Stimulated activated CD8-positive, alpha-beta memory T cell treated with anti-CD3 and anti-CD28 coated beads, Interleukin-7, amount 100 ng/mL, for 4 hours (primary cell): ENCODE measurements around the gene PDE11A.
A peak's percentile ranks its signal among the peaks of the same experiment; 100 is the strongest.
"Not testable (repeated sequence)": the region's sequence is repeated elsewhere in the genome, so short reads cannot be mapped to it uniquely, and the experiment has no call there.

Experiments
- DNase-seq, 2 donors: peaks; one replicate each; pipeline ENCODE4 v3.0.0-alpha.2; 2020; ENCODE audit warnings: low read depth in 2 of 2

The PDE11A gene

GRCh38 chr2:177817300-177817699 lies 255.3 kb downstream of the PDE11A start:
- DNase-seq, result no peak

- no peak for DNase-seq
These were observed 255.8 kb downstream of the PDE11A start for GRCh38 chr2:177816766-177817165.

DNA sequence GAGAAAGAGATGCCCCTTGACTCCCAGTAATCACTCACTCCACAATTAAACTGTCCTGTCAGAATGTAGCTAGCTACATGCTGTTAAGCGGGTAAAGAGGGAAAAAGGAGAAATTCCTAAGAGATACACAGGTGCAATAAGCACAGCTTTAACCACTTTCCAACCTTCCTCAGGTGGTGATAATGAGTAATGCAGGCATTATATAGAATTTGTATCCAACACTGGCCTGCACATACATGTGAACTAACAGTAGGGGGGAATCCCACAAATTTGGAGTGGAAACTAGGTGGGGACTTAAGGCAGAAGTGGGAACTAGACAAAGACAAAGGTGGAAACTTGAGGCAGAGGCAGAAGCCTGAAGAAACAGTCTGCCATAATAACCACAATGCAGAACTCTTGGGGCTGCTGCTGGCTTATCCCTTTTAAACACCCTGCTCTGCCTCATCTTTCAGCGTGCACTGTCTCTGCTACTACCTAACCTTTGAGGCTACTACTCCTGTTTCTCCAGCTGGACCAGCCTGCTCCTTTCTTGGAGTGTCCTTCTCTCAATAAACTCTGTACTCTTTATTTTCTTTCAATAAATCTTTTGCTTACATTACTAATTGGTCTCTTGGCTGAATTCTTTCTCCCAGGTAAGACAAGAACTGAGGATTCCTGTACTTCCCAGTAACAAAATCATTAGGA lies 259.7 kb downstream of the PDE11A start:
- DNase-seq, result no peak

GRCh38 chr2:177810906-177811305 lies 261.7 kb downstream of the PDE11A start:
- no peak for DNase-seq

DNA sequence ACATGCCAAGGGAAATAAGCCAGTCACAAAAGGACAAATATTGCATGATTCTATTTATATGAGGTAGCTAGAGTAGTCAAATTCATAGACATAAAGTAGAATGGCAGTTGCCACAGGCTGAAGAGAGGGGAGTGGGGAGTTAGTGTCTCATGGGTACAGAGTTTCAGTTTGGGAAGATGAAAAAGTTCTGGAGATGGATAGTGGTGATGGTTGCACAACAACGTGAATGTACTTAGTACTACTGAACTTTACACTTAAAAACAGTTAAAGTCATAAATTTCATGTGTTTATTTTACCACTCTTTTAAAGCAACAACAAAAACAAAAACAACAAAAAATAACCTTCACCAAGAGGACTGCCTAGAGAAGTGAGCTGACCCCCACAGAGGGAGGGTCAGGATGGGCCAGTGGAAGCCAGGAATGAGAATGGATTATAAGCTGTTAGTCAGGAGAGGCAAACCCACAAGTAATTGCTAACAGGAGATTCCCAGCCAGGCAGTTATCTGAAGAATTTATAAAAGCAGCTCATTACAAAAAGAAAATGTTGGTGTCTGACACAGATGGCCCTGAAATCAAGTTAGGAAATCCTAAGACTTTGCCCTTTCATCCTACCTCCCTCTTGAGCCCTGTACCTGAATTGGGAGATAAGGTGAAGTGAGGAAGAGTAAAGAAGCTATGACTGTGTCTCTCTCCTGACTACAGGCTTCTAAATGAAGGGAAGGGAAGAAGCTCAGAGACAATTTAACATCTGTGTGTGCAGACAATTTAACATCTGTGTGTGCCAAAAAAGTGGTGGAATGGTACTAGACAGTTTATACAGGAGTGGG lies 263.4 kb downstream of the PDE11A start:
- no peak for DNase-seq

DNA sequence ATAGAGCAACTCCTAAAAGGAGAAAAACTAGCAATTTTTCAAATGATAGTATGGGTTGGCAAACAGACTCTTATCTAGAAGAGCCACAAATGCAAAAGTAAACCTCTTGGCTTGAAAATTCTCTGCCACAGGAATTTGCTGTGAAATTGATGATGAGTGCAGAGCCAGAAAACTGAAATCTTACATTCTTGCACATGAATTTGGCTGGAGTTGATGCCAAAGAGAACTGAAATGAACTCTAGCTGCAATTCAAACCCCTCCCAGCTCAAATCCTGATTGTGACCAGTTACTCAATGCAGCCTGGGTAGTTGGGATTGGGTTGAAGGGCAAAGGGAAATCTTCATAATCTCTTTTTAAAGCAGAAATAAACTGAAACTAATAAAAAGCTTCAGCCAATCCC lies 266.6 kb downstream of the PDE11A start:
- DNase-seq, result no peak

- no peak for DNase-seq
These were observed 273.0 kb downstream of the PDE11A start for GRCh38 chr2:177799531-177799930.

DNA sequence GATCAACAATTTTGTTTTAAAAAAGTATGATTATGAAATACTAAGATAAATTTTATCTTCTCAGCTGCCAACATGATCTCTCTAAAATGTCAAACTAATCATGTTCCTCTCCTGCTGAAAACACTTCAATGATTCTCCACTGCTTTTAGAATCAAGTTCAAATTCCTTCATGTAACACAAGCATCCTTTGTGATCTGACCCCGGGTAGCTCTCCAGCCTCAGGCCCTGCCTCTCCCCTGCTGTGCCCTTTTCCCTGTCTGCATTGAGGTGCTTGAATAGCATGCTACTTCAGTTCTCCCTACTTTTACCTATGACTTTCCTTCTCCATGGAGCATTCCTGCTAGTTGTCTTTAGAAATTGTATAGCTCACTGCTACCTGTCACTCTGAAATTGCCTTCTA lies 274.8 kb downstream of the PDE11A start:
- no peak for DNase-seq

- DNase-seq, result no peak
These were observed 275.7 kb downstream of the PDE11A start for GRCh38 chr2:177796654-177797415.

DNA sequence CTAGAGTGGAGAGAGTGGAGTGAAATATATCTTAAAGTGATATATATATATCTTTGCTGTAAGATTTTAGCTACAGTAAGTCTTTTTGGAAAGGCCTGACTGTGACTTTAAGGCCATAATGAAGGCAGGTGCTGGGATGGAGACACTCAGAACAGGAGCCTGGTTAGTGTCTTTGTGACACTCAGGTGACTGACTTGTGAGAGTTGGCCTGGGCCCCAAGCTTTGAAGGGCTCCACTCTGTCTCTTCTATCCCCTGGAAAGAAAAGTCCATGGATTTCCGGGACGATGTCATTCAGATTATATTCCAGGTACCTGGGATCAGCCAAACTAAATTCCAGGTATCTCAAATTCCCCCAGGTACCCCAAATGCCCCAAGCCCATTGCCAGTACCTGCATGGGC lies 276.6 kb downstream of the PDE11A start:
- no peak for DNase-seq

DNA sequence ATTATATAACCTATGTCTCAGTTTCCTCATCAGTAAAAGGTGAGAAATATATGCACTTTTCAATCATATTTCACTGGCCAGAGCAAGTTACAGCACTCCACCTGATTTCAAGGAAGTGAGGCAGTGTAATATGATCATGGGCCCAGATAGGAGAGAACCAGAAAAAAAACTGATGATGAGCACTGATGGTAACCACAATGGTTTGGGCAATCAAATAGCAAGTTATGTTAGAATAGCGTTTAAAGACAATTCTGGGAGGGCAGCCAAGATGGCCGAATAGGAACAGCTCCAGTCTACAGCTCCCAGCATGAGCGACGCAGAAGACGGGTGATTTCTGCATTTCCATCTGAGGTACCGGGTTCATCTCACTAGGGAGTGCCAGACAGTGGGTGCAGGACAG lies 287.4 kb downstream of the PDE11A start:
- not testable (repeated sequence) for DNase-seq

DNA sequence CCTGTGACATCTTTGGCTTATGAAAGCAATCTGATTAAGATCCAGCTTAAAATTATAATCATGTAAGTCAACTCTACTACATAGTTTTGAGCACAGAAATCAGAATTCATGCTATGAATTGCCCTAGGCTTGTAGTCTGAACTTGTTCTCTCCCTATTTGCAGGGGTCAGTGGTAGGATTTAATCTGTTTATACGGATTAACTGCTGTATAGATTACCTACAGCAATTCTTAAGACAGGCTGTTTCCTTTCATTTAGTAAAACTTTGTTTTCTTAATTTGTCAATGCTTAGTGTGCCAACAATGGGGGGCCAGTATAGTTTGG lies 287.9 kb downstream of the PDE11A start:
- DNase-seq, result no peak

- no peak for DNase-seq
These were observed 288.5 kb downstream of the PDE11A start for GRCh38 chr2:177783835-177784744.

DNA sequence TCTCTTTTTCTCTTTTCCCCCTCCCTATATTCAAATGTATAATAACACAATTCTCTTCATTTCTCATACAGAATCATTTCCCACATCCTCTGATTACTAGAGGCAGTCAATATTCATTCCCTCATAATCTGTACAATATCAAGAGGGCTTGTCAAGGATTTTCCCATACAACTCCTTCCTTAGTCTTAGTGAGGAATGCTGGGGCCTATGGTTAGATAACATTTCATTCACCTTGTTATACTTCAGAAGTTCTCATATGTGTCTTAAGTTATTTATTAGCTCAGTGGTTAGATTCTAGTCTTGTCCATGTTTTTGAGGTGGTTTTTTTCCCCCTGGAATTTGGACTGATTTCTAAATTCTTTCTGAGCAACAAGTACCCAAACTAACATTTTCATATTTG lies 289.5 kb downstream of the PDE11A start:
- no peak for DNase-seq

DNA sequence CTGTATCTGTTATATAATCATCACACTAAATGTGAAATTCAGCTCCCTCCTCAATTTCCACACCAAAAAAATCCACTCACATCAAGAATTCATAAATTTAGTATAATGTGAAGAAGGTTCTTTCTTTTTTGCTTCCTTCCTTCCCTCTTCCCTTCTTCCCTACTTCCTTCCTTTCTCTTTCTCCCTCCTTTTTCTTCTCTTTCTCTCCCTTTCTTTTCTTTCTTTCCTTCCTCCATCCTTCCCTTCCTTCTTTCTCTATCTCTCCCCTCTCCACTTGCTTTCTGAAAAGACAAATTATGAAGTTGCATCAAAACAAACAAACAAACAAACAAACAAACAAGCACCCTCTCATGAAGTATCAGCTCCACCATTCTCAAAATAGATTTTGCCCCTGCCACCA lies 290.0 kb downstream of the PDE11A start:
- DNase-seq, result no peak

GRCh38 chr2:177778472-177778871 lies 294.1 kb downstream of the PDE11A start:
- no peak for DNase-seq

GRCh38 chr2:177772529-177772928 lies 300.0 kb downstream of the PDE11A start:
- no peak for DNase-seq

DNA sequence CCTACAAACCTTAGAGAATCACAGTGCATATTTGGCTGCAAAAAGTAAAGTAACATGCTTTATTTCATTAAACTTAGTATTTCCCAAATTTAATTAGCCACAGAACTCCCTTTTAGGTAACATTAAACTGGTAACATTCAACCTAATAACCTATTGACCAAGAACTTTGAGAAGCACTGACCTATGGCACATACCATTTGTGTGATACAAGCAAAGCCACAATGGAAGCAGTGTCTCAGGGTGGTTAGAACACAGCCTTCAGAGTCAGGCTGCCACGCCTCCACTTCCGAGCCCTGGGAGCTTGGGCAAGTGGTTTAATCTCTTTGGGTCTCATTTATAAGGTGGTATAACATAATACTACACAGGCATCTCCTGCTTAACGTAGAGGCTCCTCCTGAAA lies 301.4 kb downstream of the PDE11A start:
- no peak for DNase-seq

DNA sequence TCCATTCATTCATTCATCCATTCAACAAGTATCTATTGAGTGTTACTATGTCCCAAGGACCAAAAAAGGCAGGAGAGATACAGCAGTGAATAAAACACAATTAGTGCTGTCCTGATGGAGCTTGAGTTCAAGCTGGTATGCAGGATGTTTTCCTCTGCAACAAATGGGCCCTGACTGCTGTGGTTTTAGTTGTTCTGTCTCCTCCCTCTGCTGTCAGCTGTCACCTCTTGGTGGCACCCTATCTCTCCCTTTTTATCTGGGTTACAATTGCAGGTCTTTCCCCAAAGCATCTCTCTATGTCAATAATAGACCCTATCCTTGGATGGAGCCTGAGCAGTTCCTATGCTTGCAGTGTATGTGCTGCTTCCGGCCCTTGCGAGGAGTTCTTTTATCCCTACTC lies 304.8 kb downstream of the PDE11A start:
- DNase-seq, result no peak

DNA sequence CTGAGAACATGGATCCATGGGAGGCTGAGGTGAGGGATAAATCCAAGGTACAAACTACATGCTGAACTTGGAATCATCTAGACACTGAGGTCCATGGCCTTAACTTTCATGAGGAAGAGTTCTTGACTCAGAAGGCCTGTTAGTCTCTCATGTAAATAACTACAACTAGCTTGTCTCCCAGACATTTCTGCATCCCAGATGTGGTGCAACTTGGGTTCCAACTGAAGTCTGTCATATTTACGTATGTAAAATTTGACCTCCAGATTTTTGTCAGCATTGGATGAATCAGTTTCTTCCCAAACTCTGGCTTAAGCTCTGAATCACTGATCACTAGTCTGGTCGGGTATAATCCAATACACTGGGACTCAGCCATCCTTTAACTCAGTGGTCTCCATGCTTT lies 306.9 kb downstream of the PDE11A start:
- no peak for DNase-seq

- peak; percentile 54 for DNase-seq
These were observed 308.9 kb downstream of the PDE11A start for GRCh38 chr2:177763531-177764265.
